Neuron (in vitro differentiated cells): ENCODE results near the gene GAS2L1.

Source experiments
- H2AFZ ChIP-seq: one replicate; pipeline ENCODE4 v1.6.1; 2013; ENCODE audit warnings: low read depth, mild to moderate bottlenecking, inconsistent platforms, low read length, moderate library complexity
- H3K27me3 ChIP-seq: one replicate; pipeline ENCODE4 v1.6.1; 2013; ENCODE audit warnings: low read length; ENCODE audit not compliant: insufficient read depth
- H3K36me3 ChIP-seq: one replicate; pipeline ENCODE4 v1.6.1; 2013; ENCODE audit warnings: low read length; ENCODE audit not compliant: insufficient read depth
- H3K4me1 ChIP-seq: one replicate; pipeline ENCODE4 v1.6.1; 2013; ENCODE audit warnings: low read length; ENCODE audit not compliant: insufficient read depth
- H3K4me3 ChIP-seq: 2 replicates; pipeline ENCODE4 v1.5.1; 2013; ENCODE audit warnings: mild to moderate bottlenecking, low read length, moderate library complexity
- H3K9me3 ChIP-seq: one replicate; pipeline ENCODE4 v1.6.1; 2013; ENCODE audit warnings: low read length

Gene GAS2L1

DNA sequence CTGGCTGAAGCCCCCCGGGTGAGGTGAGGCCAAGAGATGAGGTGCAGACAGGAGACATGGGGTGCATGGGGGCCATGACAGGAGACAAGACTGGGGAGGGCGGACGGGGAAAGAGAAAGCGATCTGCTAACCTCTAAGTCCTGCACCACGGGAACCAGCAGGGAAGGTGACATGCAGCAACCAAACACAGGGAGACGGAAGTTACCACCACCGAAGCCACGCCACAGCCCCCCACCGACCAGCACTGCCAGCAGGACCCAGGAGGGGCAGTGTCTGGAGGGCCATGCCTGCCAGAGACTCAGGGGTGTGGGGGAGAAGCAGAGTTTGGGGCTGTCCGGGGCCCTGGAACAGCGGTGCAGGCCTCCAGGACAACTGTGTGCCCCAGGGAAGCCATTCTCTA, 23.1 kb downstream of the GAS2L1 start:
- no peaks in the 10 kb centered on the region for H3K9me3 ChIP-seq
- H3K4me1 ChIP-seq = no peaks in the 10 kb centered on the region
- no peak overlapping the region for H3K4me3 ChIP-seq
- H3K36me3 ChIP-seq = peaks cover 50% of the 10 kb centered on the region
- no peaks in the 10 kb centered on the region for H3K27me3 ChIP-seq
- no peak overlapping the region for H2AFZ ChIP-seq

DNA sequence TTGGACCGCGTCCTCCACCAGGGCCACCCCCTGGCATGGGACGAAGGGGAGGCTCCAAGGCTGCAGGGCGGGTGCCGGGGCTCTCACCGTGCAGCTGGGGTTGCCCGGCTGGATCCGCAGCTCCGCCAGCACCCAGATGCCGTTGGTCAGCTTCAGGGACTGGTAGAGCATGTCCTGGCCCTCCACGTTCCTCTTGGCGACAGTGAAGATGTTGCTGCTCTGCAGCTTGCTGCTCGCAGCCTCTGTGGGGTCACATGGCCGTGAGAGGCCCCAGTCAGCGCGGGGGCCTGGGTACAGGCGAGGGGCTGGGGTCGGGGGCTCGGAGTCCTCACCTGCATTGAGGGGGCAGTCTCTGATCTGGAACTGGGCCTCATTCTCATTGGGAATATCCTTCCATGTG, 23.8 kb downstream of the GAS2L1 start:
- H3K27me3 ChIP-seq = no peaks in the 10 kb centered on the region
- H3K36me3 ChIP-seq = peaks cover 54% of the 10 kb centered on the region

DNA sequence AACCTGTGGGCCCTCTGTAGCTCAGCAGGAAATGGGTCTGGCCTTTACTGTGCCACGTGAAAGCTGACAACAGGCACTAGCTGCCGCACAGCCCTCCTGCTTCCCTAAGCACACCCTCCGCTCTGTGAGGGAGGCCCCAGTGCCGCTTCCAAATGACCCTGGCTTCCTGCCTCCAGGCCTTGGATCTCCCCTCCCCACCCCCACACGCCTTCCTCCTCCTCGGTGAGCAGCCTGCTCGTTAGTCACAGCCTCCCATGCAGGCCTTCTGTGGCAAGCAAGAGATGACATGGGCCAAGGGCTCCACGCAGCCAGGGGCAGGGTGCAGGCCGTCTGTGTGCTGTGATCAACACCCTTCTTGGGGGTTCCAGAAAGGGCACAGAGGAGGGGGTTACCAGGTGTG, 24.3 kb downstream of the GAS2L1 start:
- Histone ChIP-seq H3K4me1 (no peaks in the 10 kb centered on the region), H3K36me3 (peaks cover 59% of the 10 kb centered on the region), H3K4me3 (no peak overlapping the region), H2AFZ (no peak overlapping the region), H3K27me3 (no peaks in the 10 kb centered on the region), H3K9me3 (no peaks in the 10 kb centered on the region)

More for the DNA sequence above, 23.8 kb downstream of the GAS2L1 start:
- Histone ChIP-seq H3K4me3 (no peak overlapping the region), H3K4me1 (no peaks in the 10 kb centered on the region), H2AFZ (no peak overlapping the region), H3K9me3 (no peaks in the 10 kb centered on the region)

DNA sequence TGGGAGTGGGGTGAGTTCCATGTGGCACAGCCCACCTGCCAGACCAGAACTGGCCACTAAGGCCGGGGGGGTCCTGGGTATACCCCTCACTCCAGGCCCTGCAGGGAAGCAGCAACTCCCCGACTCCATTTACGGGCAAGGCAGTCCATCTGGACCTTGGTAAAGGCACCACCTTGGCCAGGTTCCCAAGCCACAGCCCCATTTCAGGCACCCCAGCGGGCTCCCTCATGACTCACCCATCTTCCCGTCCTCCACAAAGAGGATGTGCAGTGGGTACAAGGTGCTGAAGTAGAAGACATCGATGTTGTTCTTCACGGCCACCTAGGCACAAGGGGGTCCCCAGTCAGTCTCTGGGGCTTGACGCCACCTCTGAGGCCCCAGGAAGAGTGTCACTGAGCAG, 24.8 kb downstream of the GAS2L1 start:
- Histone ChIP-seq H2AFZ (no peak overlapping the region), H3K4me3 (no peak overlapping the region), H3K36me3 (peaks cover 60% of the 10 kb centered on the region), H3K4me1 (no peaks in the 10 kb centered on the region), H3K27me3 (no peaks in the 10 kb centered on the region), H3K9me3 (no peaks in the 10 kb centered on the region)

DNA sequence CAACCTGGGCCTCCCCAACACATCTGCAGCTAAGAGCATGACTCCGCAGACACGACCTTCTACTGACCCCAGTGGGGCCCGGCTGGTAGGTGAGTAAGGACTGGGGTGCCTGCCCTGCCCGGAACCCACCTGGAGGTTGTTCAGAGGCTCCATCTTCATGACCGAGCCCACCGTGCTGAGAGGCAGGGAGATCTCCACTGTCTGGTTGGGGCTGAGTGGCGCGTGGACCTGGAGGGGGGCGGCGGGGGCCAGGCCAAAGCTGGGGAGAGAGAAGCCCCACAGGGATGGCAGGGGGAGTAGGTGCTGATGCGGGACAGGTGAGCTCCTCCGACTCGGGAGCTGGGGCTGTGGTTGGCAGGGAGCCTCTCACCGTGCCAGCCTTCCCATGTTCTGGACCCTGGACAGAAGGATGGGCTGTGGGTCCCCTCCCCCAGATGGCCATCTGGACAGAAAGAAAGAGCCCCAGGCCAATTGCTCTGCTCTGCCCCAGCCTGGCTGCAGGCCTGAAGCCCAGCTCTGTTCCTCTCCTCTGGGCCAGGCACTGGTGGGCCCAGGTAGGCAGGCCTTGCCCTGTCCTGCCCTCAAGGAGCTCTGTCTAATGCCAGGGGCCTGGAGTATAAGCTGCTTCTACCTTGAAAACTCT, 25.3 kb downstream of the GAS2L1 start:
- no peaks in the 10 kb centered on the region for H3K9me3 ChIP-seq
- H2AFZ ChIP-seq = no peak overlapping the region
- peaks cover 57% of the 10 kb centered on the region for H3K36me3 ChIP-seq
- H3K4me3 ChIP-seq = no peak overlapping the region
- no peaks in the 10 kb centered on the region for H3K4me1 ChIP-seq
- H3K27me3 ChIP-seq = no peaks in the 10 kb centered on the region

DNA sequence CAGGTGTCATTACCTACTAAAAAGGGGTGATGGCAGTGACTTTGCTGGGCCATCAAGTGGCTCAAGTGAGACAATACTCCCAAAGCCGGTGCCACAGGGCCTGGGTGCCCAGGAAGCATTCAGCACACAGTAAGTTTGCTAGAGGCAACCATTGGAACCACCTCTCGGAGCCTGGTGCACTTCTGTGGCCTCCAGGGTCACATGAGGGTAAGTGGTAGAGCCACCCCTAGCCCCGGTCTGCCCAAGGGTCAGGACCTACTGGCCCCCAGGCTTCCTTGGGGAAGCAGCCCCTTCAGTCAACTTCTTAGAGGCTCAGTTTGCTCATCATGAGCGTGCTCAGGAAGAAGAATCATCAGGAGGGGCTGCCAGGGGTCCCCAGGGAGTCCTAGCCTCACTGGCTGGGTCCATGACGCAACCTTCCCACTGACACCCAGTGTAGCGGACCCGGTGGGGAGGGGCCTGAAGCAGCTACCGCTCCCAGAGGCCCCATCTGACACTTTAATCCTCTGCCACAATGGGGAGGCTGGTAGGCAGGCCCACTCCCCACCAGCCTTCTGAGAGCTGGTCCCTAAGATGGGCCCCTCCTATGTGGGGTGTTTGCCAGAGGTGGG, 26.5 kb downstream of the GAS2L1 start:
- Histone ChIP-seq H3K36me3 (peaks cover 62% of the 10 kb centered on the region), H3K4me3 (no peak overlapping the region), H3K4me1 (no peaks in the 10 kb centered on the region), H3K27me3 (no peaks in the 10 kb centered on the region), H3K9me3 (no peaks in the 10 kb centered on the region), H2AFZ (no peak overlapping the region)

DNA sequence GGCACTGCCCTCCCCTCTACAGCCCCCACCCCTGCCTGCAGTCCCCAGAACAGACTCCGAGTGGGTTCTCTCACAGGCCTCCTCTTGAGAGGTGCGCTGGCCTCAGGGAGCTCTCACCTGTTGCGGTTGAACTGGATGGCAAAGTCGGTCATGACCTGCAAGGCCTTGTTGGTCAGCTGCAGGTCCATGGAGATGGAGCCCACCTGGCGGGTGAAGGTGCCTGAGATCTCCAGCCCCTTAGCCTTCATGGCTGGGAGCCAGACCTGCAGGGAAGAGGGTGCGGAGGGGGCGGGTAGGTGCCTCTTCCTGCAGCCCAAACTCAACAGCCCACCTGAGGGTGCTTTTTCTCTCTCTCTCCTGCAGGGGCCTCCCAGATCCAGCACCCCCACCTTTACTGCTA, 27.7 kb downstream of the GAS2L1 start:
- no peaks in the 10 kb centered on the region for H3K27me3 ChIP-seq
- no peaks in the 10 kb centered on the region for H3K9me3 ChIP-seq
- no peaks in the 10 kb centered on the region for H3K4me1 ChIP-seq
- peaks cover 68% of the 10 kb centered on the region for H3K36me3 ChIP-seq
- H3K4me3 ChIP-seq = no peak overlapping the region
- no peak overlapping the region for H2AFZ ChIP-seq

DNA sequence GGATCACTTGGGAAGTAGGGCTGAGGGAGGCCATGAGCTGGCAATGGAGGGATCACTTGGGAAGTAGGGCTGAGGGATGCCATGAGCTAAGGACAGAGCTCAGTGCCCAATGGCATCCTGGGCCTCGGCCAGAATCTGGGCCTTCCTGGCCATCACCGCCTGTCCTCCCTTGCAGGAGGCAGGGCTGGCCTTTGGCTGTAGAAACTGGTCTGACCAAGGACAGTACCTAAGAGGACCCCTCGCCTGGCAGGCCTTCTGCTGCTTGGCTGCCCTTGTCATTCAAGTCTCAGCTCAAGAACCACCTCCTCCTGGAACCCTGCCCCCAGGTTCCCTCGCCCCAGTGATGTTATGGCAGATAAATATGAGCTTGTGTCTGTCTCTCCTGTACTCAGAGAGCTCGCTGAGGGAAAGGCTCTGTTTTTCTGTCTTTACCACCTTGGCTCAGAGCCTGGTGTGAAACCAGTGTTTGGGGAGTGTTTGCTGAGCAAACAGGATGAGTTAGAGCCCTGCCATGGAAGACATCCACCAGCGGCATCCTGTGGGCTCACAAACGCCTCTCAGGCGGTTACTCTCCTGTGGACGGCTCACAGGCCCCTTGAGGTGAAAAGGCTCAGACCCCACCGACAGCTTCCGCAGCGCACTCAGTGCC, 28.4 kb downstream of the GAS2L1 start:
- Histone ChIP-seq H2AFZ (no peak overlapping the region), H3K4me3 (no peak overlapping the region), H3K9me3 (no peaks in the 10 kb centered on the region), H3K36me3 (peaks cover 69% of the 10 kb centered on the region), H3K27me3 (no peaks in the 10 kb centered on the region), H3K4me1 (no peaks in the 10 kb centered on the region)

DNA sequence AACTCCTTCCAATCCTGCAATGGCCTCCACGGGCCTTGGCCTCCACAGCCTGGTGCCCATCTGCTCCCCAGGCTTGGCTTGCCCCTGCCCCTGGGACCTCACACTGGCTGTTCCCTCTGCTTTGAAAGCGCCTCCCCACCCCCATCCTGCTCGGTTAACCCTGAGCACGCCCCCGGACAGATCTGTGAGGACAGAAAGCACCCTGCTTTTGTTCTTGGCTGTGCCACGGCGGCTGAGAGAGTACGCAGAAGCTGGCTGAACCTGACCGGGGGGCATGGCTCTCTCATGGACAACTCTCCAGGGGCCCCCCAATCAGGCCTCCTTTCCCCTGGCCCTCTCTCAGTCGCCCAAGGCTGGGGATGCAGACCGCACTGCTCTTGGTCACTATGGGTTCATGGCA, 29.2 kb downstream of the GAS2L1 start:
- no peaks in the 10 kb centered on the region for H3K27me3 ChIP-seq
- no peak overlapping the region for H3K4me3 ChIP-seq
- no peak overlapping the region for H2AFZ ChIP-seq
- peaks cover 70% of the 10 kb centered on the region for H3K36me3 ChIP-seq
- no peaks in the 10 kb centered on the region for H3K4me1 ChIP-seq
- no peaks in the 10 kb centered on the region for H3K9me3 ChIP-seq

DNA sequence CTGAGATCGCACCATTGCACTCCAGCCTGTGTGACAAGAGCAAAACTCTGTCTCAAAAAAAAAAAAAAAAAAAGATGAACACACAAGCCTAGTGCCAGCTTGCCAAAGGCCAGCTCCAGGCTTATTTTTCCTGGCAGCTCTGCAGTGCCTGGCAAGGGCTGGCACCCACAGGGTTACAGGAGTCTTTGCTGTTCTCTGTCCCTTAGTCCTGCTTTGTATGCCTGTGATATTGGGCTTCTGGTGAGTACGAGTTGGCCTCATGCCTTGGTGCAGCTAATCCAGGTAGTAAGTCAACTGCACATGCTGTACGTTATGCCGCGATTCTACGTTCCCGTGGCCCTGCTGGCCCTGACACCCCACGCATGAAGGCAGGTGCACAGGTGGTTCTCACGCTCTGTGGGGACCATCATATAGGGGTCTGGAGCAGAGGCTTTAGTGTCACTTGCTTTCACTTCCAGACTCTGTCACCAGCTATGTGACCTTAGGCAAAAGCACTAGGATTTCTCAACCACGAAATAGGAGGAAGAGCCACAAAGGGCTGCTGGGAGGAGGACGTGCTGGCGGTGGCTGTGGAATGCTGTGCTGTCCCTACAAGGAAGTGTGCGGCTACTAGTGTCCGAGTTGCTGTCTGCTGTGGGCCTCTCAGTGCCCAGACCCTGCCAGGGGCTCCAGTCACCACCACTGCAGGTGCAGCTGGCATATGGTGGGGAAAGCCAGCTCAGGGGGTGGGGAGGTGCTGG, 30.5 kb downstream of the GAS2L1 start:
- Histone ChIP-seq H2AFZ (no peak overlapping the region), H3K4me1 (no peaks in the 10 kb centered on the region), H3K27me3 (no peaks in the 10 kb centered on the region), H3K4me3 (no peak overlapping the region), H3K36me3 (peaks cover 72% of the 10 kb centered on the region), H3K9me3 (no peaks in the 10 kb centered on the region)

DNA sequence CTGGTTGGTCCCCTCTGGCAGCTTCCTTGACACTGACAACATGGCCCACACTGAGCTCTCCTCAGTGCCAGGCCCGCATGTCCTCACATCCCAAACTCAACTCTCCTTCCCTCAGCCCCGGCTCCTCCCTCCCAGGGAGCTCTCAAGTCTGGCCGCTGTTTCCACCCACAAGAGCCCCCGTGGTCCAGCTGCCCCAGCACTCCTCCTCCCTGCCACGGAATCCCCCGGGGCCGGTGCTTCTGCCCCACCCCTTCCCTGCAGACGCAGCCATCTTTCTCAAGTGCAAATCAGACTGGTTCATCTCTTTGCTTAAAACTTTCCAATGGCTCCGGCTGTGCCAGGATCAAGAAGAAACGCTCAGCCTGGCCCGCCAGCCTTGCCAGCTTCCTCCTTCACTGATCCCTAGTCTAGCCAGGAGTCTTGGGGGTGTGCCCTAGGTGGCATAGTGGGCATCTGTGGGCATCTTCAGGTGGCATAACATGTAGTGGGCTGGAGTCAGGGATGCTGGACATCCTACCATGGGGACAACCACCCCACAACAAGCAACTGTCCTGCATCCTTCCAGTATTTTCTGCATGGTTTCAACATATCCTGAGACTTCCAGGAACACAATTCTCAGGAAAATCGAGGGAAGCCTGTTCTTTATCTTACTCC, 31.3 kb downstream of the GAS2L1 start:
- Histone ChIP-seq H2AFZ (no peak overlapping the region), H3K36me3 (peaks cover 80% of the 10 kb centered on the region), H3K27me3 (no peaks in the 10 kb centered on the region), H3K4me1 (no peaks in the 10 kb centered on the region), H3K4me3 (no peak overlapping the region), H3K9me3 (no peaks in the 10 kb centered on the region)

DNA sequence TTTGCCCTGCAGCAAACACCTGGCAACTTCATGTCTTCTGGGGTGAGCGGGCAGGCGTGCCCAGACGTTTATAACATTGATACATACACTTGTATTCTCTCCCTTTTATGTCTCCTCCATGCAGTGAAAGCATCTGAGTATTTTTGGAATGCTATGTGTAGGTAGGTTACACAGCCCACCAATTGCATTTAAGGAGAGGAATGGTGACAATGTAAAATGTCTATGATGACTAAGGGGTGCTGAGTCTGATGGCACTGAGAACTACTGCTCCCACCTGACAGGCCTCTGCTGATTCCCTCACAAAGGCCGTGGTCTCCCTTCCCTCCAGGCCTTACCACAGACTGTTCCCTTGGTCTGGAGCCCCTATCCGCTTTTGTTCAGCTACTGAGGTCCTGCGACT, 31.9 kb downstream of the GAS2L1 start:
- Histone ChIP-seq H3K4me3 (no peak overlapping the region), H3K4me1 (no peaks in the 10 kb centered on the region), H3K27me3 (no peaks in the 10 kb centered on the region), H3K9me3 (no peaks in the 10 kb centered on the region), H3K36me3 (peaks cover 82% of the 10 kb centered on the region), H2AFZ (no peak overlapping the region)
